HG02763 (cell line): ENCODE results near the gene HSPB9.
"Not testable (repeated sequence)": the region's sequence is repeated elsewhere in the genome, so short reads cannot be mapped to it uniquely, and the experiment has no call there.

Experiments used
- ATAC-seq: cut with Tn5 transposase; IDR thresholded peaks from one replicate; pipeline ENCODE4 v1.9.1; 2021; ENCODE audit warnings: mild to moderate bottlenecking, moderate library complexity; ENCODE audit not compliant: unreplicated experiment

HSPB9 gene

DNA sequence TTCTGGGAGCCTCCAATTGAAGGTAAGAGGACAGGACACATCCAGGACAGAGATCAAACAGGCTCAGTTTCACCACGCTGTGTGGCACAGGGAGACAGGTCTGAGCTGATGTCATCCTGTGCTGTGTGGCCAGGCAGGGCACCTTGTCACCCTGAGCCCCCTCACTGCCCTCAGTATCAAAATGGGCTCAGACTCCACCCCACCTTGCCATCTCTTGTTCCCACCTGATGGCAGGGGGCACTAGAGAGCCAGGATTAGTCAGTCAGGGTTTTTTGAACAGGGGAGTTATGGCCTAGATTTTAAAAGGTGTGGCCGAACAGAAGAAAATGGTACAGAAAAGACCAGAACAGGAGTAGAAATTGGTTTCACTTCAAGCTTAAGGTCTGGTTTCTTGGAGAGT is 4.1 kb upstream of the HSPB9 start:
- no peak for ATAC-seq

GRCh38 chr17:42119301-42119700 is 3.3 kb upstream of the HSPB9 start:
- ATAC-seq: no peak

GRCh38 chr17:42120161-42120769 is 2.3 kb upstream of the HSPB9 start:
- no peak for ATAC-seq

DNA sequence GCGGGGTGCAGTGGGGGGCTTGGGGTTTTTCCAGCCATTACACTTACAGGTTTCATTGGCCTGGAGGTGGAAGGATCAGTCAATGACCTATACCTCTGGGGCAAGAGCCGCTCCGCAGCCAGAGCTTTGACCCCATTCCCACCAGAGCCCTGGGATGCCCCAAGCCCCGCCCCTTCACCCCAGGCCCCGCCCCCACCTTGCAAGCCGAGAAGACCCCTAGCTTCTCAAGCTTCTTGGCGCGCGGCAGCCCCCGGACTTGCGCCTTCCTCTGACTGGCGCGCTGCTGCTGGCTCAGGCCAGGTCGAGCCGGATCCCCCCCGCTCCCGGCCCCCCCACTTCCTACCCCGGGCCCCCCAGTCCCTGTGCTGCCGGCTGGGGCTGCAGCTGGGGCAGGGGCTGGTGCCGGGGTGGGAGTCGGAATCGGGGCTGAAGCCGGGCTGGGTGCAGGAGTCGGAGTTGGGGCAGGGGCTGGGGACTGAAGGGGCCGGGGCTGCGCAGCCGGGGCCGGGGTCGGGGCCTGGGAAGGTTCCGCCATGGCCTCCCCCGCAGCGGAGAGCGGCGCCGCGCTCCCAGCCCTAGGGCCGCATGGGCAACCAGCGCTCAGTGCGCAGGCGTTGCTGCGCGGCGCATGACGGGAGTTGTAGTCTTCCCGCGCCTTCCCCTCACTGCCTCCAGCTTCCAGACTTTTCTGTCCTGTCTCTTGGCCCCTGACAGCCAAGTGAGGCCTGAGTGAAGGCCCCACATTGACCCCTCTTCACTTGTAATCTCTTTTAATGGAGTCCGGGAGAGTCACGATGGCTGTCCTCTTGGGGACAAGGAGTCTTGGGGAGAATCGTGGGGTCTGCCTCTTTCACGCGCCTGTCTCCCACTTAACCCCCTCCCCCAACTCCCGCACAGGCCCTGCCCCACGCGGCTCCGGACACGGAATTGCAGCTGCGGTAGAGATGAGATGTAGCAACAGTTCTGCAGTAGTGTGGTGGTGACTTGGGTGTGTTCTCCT is 1.5 kb upstream of the HSPB9 start, which contains the start of gene KAT2A:
Gene KAT2A (minus strand): TSS at position 598 of the 1,000 bp plus-strand sequence. CDS start 63 bp downstream, at position 535.
- peak; percentile 70 for ATAC-seq

DNA sequence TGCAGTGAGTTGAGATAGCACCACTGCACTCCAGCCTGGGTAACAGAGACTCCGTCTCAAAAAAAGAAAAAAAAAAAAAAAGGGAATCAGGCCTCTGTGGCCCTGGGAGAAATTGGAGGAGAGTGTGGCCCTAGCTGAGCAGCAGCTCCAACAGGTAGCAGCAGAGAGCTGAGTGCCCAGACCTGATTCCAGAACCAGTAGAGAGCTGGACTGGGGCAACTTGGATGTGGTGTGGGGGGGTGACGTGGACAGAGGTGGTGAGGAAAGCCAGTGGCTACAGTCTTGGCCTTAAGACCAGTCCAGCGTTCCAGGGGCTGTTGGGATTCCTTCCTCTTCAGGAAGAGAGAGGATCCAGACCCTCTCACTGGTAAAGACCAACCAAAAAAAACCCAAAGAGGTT is 1.7 kb downstream of the HSPB9 start:
- no peak for ATAC-seq

- no peak for ATAC-seq
Measured at GRCh38 chr17:42125565-42125964, 3.0 kb downstream of the HSPB9 start.

DNA sequence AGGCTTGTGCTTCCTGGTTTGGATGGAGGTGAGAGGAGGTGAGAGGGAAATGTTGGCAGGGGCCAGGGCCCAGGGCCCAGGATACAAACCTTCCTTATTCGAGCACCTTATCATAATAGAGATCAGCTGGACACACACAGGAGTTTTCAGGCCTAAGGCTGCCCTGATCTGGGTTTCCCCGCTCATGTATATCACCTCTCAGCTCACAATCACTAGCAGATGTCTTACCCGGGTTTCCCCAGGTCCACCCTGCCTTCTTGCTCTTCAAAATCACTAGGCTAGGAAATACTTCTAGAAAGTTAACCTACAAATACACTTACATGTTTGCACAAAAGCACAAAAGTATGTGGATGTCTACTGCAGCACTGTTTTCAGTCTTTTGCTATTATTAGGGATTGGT is 4.2 kb downstream of the HSPB9 start:
- ATAC-seq: no peak

- no peak for ATAC-seq
Measured at GRCh38 chr17:42127414-42127813, 4.8 kb downstream of the HSPB9 start.

GRCh38 chr17:42129109-42129837 is 6.7 kb downstream of the HSPB9 start:
- ATAC-seq: no peak

GRCh38 chr17:42130310-42130936 is 7.8 kb downstream of the HSPB9 start:
- ATAC-seq: no peak

DNA sequence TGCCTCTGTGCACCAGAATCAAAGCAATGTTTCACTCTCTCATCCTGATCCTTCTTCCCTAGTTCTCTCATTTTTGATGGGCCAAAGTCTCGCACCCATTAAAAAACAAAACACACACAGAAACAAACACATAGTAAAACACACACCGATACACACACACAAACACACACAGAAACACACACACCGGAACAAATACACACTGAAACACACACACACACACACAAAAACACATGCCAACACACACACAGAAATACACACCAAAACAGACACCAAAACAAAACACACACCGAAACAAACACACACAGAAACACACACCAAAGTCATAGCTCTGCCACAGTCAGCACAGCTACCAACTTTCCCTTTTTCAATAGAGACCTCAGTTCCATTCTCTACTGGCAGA is 8.6 kb downstream of the HSPB9 start:
- no peak for ATAC-seq

DNA sequence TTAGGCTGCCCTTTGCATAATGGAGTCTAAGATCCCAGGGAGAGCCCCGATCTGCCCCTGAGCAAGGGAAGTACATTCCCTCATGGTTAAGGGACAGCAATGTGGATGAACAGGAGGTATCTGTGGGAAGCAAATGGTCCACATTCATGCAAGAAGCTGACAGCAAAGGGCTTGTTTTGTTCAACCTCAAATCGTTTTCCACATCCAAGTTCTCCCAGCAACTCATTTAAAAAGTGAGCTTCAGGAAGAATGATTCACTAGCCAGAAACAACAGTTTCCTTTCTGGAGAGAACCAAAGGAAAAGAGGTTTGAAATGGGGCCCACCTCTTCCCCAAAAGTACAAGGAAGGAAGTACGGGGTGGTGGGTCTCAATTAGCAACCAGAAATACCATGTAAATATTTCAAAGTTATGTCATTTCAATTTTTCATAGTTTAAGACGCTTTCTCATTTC is 9.4 kb downstream of the HSPB9 start:
- ATAC-seq: no peak

DNA sequence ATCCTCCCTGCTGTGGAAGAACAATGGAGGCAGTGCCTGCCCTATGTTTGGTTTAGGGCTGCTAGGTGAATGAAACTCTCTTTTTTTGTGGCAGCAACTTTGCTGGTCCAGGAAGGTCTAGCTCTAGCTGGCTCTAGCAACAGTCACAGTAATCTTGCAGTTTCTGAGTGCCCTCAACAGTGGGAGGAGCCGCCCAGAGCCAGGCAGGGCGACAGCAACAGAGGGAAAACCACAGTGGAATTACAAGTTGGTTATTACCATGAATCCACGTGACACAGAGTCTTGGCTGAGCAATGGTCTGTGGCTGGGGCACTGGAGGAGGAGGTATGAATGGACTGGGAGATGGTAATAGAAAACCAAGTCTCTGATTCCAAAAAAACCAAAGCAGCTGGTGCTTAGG is 10.3 kb downstream of the HSPB9 start:
- no peak for ATAC-seq

GRCh38 chr17:42133461-42134041 is 10.9 kb downstream of the HSPB9 start:
- no peak for ATAC-seq

DNA sequence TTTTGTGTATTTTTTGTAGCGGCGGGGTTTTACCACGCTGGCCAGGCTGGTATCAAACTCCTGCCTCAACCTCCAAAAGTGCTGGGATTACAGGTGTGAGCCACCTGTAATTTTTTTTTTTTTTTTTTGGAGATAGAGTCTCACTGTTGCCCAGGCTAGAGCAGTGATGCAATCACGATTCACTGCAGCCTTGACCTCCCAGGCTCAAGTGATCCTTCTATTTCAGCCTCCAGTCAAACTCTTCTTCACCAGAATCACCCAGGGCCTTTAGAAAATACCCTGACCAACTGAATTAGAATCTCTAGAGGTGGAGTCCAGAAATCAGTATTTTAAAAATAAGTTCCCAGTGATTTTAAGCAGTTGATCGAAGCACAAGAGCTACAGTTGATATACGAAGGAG is 12.5 kb downstream of the HSPB9 start:
- no peak for ATAC-seq

- ATAC-seq: no peak
Measured at GRCh38 chr17:42135664-42136653, 13.4 kb downstream of the HSPB9 start.

DNA sequence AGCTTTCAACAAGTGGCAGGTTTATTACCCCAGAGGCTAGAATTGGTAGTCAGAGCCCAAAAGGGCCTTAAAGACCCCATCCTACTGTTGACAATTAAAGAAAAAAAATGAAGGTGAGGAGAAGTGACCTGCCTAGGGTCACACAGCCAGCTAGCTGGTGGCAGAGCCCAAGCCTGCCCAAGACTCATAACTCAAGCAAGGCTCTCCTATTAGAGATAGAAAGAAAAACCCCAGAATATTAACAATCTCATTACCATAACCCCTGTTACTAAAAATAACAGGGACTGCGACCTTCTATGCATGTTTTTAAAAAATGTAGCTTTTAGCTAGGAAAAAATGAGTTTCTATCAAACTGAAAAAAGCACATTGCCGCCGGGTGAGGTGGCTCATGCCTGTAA is 14.0 kb downstream of the HSPB9 start:
- no peak for ATAC-seq

GRCh38 chr17:42138749-42139492 is 16.3 kb downstream of the HSPB9 start:
- ATAC-seq: no peak

GRCh38 chr17:42140690-42141089 is 18.1 kb downstream of the HSPB9 start:
- ATAC-seq: not testable (repeated sequence)
